HL-60 (cell line): ENCODE measurements around the gene HAGHL. TPM values are rescaled to one million over a fixed set of nuclear protein-coding genes. Genes with fewer than 3 reads are reported as not detected.

Source experiments
- DNase-seq, 2 experiments: peaks; one replicate each; pipeline ENCODE4 v3.0.0-alpha.2; 2010 to 2020; ENCODE audit warnings: low read depth in 1 of 2, low spot score in 1 of 2
- H3K27ac ChIP-seq: fragments of 250-450 bp; sonication (Bioruptor Pico); replicated peaks from 2 replicates; pipeline ENCODE4 v1.5.1; 2020; ENCODE audit warnings: mild to moderate bottlenecking, moderate library complexity
- H3K27me3 ChIP-seq: fragments of 250-450 bp; sonication (Bioruptor Pico); 2 replicates; pipeline ENCODE4 v1.5.1; 2021; ENCODE audit warnings: mild to moderate bottlenecking, moderate library complexity; ENCODE audit not compliant: insufficient read depth, poor library complexity, severe bottlenecking
- H3K4me3 ChIP-seq: replicated peaks from 2 replicates; pipeline ENCODE4 v1.5.1; 2011; ENCODE audit warnings: mild to moderate bottlenecking, control low read depth, low read length; ENCODE audit not compliant: insufficient read depth
- CTCF ChIP-seq: IDR thresholded peaks from one replicate; pipeline ENCODE4 v1.5.1; 2011; ENCODE audit warnings: low read length, control low read depth, inconsistent platforms; ENCODE audit not compliant: insufficient read depth
- GABPA ChIP-seq: IDR thresholded peaks from 2 replicates; pipeline ENCODE4 v1.6.1; 2012; ENCODE audit warnings: low read depth
- POLR2AphosphoS5 ChIP-seq: IDR thresholded peaks from 2 replicates; pipeline ENCODE4 v1.6.1; 2012; ENCODE audit warnings: low read depth
- SPI1 ChIP-seq: IDR thresholded peaks from 2 replicates; pipeline ENCODE4 v1.6.1; 2012; ENCODE audit warnings: low read depth, mild to moderate bottlenecking, borderline replicate concordance
- microRNA-seq: library from miRNA; unstranded; fragments of <30 nt; microRNA quantifications from one replicate; pipeline ENCODE4, GENCODE V29; 2018
- TF ChIP-seq, protein P1 (sequence below): IDR thresholded peaks from 2 replicates; pipeline ENCODE4 v1.6.1; 2012; ENCODE audit warnings: low read depth; ENCODE audit not compliant: insufficient replicate concordance

Gene HAGHL

GRCh38 chr16:778909-779527 lies 52.1 kb downstream of the HAGHL start:
- Histone ChIP-seq H3K27me3 (peaks cover 15% of the 10 kb centered on the region), H3K27ac (no peak overlapping the region), H3K4me3 (no peak overlapping the region)
- DNase-seq, result no peak
- TF ChIP-seq SPI1 (no peak), CTCF (no peak), GABPA (no peak), POLR2AphosphoS5 (no peak)
- TF ChIP-seq, protein P1, sequence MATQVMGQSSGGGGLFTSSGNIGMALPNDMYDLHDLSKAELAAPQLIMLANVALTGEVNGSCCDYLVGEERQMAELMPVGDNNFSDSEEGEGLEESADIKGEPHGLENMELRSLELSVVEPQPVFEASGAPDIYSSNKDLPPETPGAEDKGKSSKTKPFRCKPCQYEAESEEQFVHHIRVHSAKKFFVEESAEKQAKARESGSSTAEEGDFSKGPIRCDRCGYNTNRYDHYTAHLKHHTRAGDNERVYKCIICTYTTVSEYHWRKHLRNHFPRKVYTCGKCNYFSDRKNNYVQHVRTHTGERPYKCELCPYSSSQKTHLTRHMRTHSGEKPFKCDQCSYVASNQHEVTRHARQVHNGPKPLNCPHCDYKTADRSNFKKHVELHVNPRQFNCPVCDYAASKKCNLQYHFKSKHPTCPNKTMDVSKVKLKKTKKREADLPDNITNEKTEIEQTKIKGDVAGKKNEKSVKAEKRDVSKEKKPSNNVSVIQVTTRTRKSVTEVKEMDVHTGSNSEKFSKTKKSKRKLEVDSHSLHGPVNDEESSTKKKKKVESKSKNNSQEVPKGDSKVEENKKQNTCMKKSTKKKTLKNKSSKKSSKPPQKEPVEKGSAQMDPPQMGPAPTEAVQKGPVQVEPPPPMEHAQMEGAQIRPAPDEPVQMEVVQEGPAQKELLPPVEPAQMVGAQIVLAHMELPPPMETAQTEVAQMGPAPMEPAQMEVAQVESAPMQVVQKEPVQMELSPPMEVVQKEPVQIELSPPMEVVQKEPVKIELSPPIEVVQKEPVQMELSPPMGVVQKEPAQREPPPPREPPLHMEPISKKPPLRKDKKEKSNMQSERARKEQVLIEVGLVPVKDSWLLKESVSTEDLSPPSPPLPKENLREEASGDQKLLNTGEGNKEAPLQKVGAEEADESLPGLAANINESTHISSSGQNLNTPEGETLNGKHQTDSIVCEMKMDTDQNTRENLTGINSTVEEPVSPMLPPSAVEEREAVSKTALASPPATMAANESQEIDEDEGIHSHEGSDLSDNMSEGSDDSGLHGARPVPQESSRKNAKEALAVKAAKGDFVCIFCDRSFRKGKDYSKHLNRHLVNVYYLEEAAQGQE, result no peak

Small RNAs within 50 kb of the gene (microRNA-seq; reads per million reads assigned to microRNA genes)
- gene MIR662, result not detected
